Measurements from ENCODE around the gene ABCC10. TPM values are rescaled to one million over a fixed set of nuclear protein-coding genes. Genes with fewer than 3 reads are reported as not detected.
"Not testable (repeated sequence)": the region's sequence is repeated elsewhere in the genome, so short reads cannot be mapped to it uniquely, and the experiment has no call there.

The ABCC10 gene, protein sequence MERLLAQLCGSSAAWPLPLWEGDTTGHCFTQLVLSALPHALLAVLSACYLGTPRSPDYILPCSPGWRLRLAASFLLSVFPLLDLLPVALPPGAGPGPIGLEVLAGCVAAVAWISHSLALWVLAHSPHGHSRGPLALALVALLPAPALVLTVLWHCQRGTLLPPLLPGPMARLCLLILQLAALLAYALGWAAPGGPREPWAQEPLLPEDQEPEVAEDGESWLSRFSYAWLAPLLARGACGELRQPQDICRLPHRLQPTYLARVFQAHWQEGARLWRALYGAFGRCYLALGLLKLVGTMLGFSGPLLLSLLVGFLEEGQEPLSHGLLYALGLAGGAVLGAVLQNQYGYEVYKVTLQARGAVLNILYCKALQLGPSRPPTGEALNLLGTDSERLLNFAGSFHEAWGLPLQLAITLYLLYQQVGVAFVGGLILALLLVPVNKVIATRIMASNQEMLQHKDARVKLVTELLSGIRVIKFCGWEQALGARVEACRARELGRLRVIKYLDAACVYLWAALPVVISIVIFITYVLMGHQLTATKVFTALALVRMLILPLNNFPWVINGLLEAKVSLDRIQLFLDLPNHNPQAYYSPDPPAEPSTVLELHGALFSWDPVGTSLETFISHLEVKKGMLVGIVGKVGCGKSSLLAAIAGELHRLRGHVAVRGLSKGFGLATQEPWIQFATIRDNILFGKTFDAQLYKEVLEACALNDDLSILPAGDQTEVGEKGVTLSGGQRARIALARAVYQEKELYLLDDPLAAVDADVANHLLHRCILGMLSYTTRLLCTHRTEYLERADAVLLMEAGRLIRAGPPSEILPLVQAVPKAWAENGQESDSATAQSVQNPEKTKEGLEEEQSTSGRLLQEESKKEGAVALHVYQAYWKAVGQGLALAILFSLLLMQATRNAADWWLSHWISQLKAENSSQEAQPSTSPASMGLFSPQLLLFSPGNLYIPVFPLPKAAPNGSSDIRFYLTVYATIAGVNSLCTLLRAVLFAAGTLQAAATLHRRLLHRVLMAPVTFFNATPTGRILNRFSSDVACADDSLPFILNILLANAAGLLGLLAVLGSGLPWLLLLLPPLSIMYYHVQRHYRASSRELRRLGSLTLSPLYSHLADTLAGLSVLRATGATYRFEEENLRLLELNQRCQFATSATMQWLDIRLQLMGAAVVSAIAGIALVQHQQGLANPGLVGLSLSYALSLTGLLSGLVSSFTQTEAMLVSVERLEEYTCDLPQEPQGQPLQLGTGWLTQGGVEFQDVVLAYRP (N-terminal part only)
- 27.6 TPM for polyA plus RNA-seq (2012; ENCODE audit: insufficient read depth, insufficient read length, low read depth)

DNA sequence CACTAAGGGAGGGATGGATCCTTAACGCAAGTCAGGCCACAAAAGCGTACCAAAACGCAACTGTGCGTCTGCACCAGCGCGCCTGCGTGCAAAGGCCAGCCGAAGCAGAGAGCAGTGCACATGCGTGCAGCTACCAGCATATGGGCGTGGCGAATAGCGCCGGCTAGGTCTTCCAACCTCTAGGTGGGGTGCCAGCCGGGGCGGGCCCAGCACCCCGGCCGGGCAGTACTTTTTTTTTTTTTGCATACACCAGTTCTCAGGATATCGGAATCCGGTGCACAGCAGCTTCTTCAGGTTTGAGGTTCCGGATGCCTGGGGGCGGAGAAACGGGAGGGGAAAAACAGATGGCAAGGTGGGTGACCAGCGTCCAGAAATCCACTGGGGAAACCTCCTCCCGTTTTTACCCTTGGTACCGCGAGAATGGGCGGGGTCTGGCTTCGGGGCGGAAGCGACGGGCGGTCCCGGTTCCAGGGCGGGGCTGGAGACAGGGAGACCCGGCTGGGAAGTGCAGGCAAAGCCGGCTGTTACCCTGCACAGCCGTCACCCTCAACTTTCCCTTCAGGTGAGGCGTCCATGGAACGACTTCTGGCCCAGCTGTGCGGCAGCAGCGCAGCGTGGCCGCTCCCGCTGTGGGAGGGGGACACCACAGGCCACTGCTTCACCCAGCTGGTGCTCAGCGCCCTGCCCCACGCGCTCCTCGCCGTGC lies at the start of gene ABCC10:
TSS of gene ABCC10 (plus strand) at position 136 of the 706 bp plus-strand sequence. CDS start at position 574, 438 bp downstream.
- peak; percentile 96 for DNase-seq
- Histone ChIP-seq H3K4me1 (no peaks in the 10 kb centered on the region), H3K9me3 (no peaks in the 10 kb centered on the region), H3K27me3 (no peaks in the 10 kb centered on the region), H3K4me3 (ENCODE audit: low read depth, low read length) (peak within 1 kb of the TSS; percentile 93), H3K36me3 (no peaks in the 10 kb centered on the region; the same call in 1 of the 2 replicates)
- TF ChIP-seq, protein P1, sequence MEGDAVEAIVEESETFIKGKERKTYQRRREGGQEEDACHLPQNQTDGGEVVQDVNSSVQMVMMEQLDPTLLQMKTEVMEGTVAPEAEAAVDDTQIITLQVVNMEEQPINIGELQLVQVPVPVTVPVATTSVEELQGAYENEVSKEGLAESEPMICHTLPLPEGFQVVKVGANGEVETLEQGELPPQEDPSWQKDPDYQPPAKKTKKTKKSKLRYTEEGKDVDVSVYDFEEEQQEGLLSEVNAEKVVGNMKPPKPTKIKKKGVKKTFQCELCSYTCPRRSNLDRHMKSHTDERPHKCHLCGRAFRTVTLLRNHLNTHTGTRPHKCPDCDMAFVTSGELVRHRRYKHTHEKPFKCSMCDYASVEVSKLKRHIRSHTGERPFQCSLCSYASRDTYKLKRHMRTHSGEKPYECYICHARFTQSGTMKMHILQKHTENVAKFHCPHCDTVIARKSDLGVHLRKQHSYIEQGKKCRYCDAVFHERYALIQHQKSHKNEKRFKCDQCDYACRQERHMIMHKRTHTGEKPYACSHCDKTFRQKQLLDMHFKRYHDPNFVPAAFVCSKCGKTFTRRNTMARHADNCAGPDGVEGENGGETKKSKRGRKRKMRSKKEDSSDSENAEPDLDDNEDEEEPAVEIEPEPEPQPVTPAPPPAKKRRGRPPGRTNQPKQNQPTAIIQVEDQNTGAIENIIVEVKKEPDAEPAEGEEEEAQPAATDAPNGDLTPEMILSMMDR (IDR thresholded peaks at IDR 0.05; ENCODE audit: low read depth, low read length): peak; percentile 53

DNA sequence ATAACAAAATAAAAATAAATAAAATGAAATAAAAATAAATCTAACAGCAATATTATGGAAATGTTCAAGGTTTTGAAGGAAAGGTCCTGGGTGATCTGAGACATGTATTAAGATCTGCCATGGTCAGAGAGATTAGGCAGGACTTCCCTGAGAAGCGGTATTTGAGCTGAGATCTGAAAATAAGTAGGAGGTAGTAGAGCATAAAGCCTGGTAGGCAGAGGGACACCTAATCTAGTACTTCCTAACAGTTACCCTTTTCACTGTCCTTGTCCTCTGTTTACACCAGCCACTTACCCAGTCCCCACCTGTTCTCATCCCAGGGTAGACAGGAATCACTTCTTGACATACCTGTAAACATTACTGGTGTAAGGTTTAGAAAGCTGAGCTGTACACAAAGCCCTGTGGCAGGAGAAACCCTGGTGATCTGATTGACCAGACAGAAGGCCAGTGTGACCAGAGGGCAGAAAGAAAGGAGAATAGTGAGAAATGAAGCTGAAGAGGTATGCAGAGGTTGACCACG lies 49.6 kb upstream of the ABCC10 start:
- Histone ChIP-seq H3K9me3 (no peaks in the 10 kb centered on the region), H3K4me3 (ENCODE audit: low read depth, low read length) (no peak overlapping the region), H3K36me3 (no peaks in the 10 kb centered on the region), H3K27me3 (no peaks in the 10 kb centered on the region), H3K4me1 (no peaks in the 10 kb centered on the region)
- TF ChIP-seq, protein P1 (IDR thresholded peaks at IDR 0.05; ENCODE audit: low read depth, low read length): no peak
- DNase-seq: no peak

DNA sequence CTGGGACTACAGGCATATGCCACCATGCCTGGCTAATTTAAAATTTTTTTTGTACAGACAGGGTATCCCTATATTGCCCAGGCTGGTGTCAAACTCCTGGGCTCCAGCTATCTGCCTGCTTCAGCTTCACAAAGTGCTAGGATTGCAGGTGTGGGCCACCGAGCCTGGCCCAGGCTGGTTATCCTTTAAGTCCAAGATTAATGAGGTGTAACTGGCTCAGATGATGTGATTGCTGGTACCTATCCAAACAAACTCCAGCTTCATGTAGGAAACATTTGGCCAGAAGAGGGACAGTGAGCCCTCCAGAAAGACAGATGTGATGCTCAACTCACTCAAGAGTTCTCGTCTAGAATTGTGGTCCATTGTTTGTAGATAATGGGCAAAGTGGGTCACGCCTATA lies 48.7 kb upstream of the ABCC10 start:
- Histone ChIP-seq H3K4me1 (no peaks in the 10 kb centered on the region), H3K36me3 (no peaks in the 10 kb centered on the region), H3K4me3 (ENCODE audit: low read depth, low read length) (no peak overlapping the region), H3K27me3 (no peaks in the 10 kb centered on the region), H3K9me3 (no peaks in the 10 kb centered on the region)
- no peak for DNase-seq
- TF ChIP-seq, protein P1 (IDR thresholded peaks at IDR 0.05; ENCODE audit: low read depth, low read length): peak; percentile 12; the same call in 1 of the 2 replicates

DNA sequence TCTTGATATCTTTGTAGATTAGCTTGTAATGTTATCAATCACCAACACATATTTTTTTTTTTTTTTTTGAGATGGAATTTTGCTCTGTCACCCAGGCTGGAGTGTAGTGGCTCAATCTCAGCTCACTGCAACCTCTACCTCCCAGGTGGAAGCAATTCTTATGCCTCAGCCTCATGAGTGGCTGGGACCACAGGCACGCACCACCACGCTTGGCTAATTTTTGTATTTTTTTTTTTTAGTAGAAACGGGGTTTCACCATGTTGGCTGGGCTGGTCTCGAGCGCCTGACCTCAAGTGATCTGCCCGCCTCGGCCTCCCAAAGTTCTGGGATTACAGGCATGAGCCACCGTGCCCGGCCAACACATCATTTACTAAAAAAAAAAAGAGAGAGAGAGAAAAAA lies 46.5 kb upstream of the ABCC10 start:
- DNase-seq; H3K27me3 ChIP-seq; H3K4me3 ChIP-seq (ENCODE audit: low read depth, low read length); H3K36me3 ChIP-seq; H3K4me1 ChIP-seq; H3K9me3 ChIP-seq: not testable (repeated sequence)

DNA sequence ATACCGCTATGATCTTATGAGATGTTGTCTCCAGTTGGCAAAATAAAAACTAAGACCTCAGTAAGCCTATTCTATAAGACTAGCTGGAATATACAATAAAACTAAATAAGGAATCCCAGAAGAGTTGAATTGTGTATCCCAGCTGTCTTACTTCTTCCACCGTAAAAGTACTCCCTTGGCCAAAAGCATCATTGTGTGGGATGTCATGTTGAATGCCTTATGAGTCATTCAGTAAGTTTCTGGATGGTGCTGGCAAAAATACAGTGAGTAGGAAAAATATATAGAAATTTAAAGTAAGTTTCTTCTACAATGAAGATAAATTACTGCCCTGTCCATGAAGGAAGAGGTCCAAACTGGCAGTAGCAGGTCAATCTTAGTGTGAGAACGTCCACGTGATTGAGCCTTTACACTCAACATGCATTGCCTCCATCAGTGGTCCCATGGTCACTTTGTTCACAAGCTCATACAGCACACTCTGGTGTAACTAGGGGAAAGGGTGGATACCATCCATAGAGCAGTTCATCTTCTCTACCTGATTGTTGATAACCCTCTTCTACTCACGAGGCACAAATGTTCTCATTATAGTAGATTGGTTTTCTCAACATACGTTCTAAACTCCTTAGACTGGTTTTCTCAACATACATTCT lies 44.2 kb upstream of the ABCC10 start:
- no peaks in the 10 kb centered on the region for H3K4me1 ChIP-seq
- H3K4me3 ChIP-seq (ENCODE audit: low read depth, low read length): no peak overlapping the region
- H3K36me3 ChIP-seq: no peaks in the 10 kb centered on the region
- H3K9me3 ChIP-seq: no peaks in the 10 kb centered on the region
- no peak for DNase-seq
- TF ChIP-seq, protein P1 (IDR thresholded peaks at IDR 0.05; ENCODE audit: low read depth, low read length): no peak
- H3K27me3 ChIP-seq: no peaks in the 10 kb centered on the region

Data from BE2C (cell line).